IPS-NIHi11 (cell line): ENCODE results near the gene TET3.

Experiments
- DNase-seq: peaks from one replicate; pipeline ENCODE4 v3.0.0; 2012; ENCODE audit warnings: mixed read lengths, low spot score

TET3 gene

GRCh38 chr2:74005786-74006185 lies 21.1 kb downstream of the TET3 start:
- no peak for DNase-seq

- DNase-seq: no peak
These were observed 21.7 kb downstream of the TET3 start for GRCh38 chr2:74006459-74006858.

GRCh38 chr2:74007121-74007520 lies 22.4 kb downstream of the TET3 start:
- no peak for DNase-seq

GRCh38 chr2:74007711-74008110 lies 23.0 kb downstream of the TET3 start:
- DNase-seq: no peak

GRCh38 chr2:74008761-74009395 lies 24.2 kb downstream of the TET3 start:
- DNase-seq: no peak

- DNase-seq: no peak
These were observed 24.9 kb downstream of the TET3 start for GRCh38 chr2:74009577-74009976.

- peak; percentile 59 for DNase-seq
These were observed 25.4 kb downstream of the TET3 start for GRCh38 chr2:74010087-74010541.

- no peak for DNase-seq
These were observed 26.5 kb downstream of the TET3 start for GRCh38 chr2:74011246-74011645.

GRCh38 chr2:74014813-74015212 lies 30.1 kb downstream of the TET3 start:
- no peak for DNase-seq

- no peak for DNase-seq
These were observed 32.5 kb downstream of the TET3 start for GRCh38 chr2:74017223-74017622.

GRCh38 chr2:74019516-74019915 lies 34.8 kb downstream of the TET3 start:
- no peak for DNase-seq

- no peak for DNase-seq
These were observed 36.1 kb downstream of the TET3 start for GRCh38 chr2:74020702-74021406.

GRCh38 chr2:74021407-74021755 lies 36.7 kb downstream of the TET3 start:
- no peak for DNase-seq

GRCh38 chr2:74024216-74024615 lies 39.5 kb downstream of the TET3 start:
- no peak for DNase-seq

GRCh38 chr2:74025971-74026612 lies 41.4 kb downstream of the TET3 start:
- DNase-seq: no peak

GRCh38 chr2:74026687-74027241 lies 42.1 kb downstream of the TET3 start:
- DNase-seq: no peak

- no peak for DNase-seq
These were observed 42.8 kb downstream of the TET3 start for GRCh38 chr2:74027496-74027895.

GRCh38 chr2:74028290-74028689 lies 43.6 kb downstream of the TET3 start:
- no peak for DNase-seq

GRCh38 chr2:74028741-74029140 lies 44.0 kb downstream of the TET3 start:
- no peak for DNase-seq

GRCh38 chr2:74029714-74030397 lies 45.1 kb downstream of the TET3 start:
- no peak for DNase-seq

- no peak for DNase-seq
These were observed 46.5 kb downstream of the TET3 start for GRCh38 chr2:74031221-74031620.

- no peak for DNase-seq
These were observed 47.2 kb downstream of the TET3 start for GRCh38 chr2:74031959-74032287.

GRCh38 chr2:74033375-74033774 lies 48.7 kb downstream of the TET3 start:
- DNase-seq: no peak
